HFFc6 (cell line): ENCODE measurements around the gene RASEF. TPM values are rescaled to one million over a fixed set of nuclear protein-coding genes. Genes with fewer than 3 reads are reported as not detected.

Experiments used
- DNase-seq: peaks from one replicate; pipeline ENCODE4 v3.0.0-alpha.2; 2018
- H3K27ac Mint-ChIP-seq: 2 replicates; pipeline ENCODE4 v1.8.0; 2020; ENCODE audit warnings: mild to moderate bottlenecking, mixed read lengths
- H3K27me3 Mint-ChIP-seq: 2 replicates; pipeline ENCODE4 v1.8.0; 2021; ENCODE audit warnings: mild to moderate bottlenecking, moderate library complexity, mixed read lengths; ENCODE audit not compliant: insufficient read depth
- H3K36me3 Mint-ChIP-seq: 2 replicates; pipeline ENCODE4 v1.8.0; 2021; ENCODE audit warnings: low read depth, mixed read lengths
- H3K4me1 Mint-ChIP-seq: 2 replicates; pipeline ENCODE4 v1.8.0; 2020; ENCODE audit warnings: low read depth, mixed read lengths
- H3K4me3 Mint-ChIP-seq: 2 replicates; pipeline ENCODE4 v1.8.0; 2020; ENCODE audit warnings: mild to moderate bottlenecking, moderate library complexity, mixed read lengths
- H3K9me3 Mint-ChIP-seq: 2 replicates; pipeline ENCODE4 v1.8.0; 2020; ENCODE audit warnings: mild to moderate bottlenecking, mixed read lengths
- CTCF ChIP-seq: fragments of 200-600 bp; sonication (generic); IDR thresholded peaks from 2 replicates; pipeline ENCODE4 v1.5.0; 2021; ENCODE audit warnings: antibody characterized with exemption, mild to moderate bottlenecking
- total RNA-seq, 6 experiments: library from RNA; stranded (reverse); fragmentation: NEBNext Ultra II Directional; extraction: Animal tissue kit (Norgen Biotek cat#: 25700); gene quantifications; 2 replicates in 1 of 6; 3 replicates in 5 of 6; pipeline ENCODE4 v1.2.3, GENCODE V29; 2021

The RASEF gene
- total RNA-seq, 6 experiments from 2014 or later: 0.05 to 0.10 (median 0.08) TPM; not detected in 3

GRCh38 chr9:82991671-82992070 lies 71.3 kb downstream of the RASEF start:
- Mint-ChIP-seq H3K27ac (no peak overlapping the region), H3K27me3 (peaks cover 2% of the 10 kb centered on the region; the same call in 1 of the 2 replicates), H3K9me3 (no peaks in the 10 kb centered on the region)

DNA sequence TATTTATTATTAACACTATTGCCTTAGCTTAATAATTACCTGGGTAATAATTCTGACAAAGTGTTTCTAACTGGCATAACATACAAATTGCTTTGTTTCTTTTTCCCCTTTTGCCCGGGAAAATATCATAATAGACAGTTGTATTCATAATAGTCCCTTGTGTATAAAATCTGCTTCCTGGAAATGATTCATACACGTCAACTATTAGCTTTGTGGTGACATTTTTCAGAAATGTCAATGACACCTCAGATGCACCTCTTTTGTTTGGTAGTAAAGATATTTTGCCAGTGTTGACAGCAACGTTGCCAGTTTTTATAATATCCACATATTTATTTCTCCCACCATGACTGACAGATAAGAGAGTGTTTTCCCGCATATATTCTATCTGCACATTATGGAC lies 73.0 kb downstream of the RASEF start:
- DNase-seq: no peak
- Mint-ChIP-seq H3K27me3 (peaks cover 6% of the 10 kb centered on the region), H3K36me3 (no peaks in the 10 kb centered on the region), H3K4me3 (no peak overlapping the region), H3K4me1 (no peaks in the 10 kb centered on the region), H3K9me3 (no peaks in the 10 kb centered on the region), H3K27ac (no peak overlapping the region)
- no peak for TF ChIP-seq CTCF

More at GRCh38 chr9:82991671-82992070, 71.3 kb downstream of the RASEF start:
- H3K36me3 Mint-ChIP-seq: no peaks in the 10 kb centered on the region
- no peaks in the 10 kb centered on the region for H3K4me1 Mint-ChIP-seq
- DNase-seq: no peak
- no peak overlapping the region for H3K4me3 Mint-ChIP-seq
- TF ChIP-seq CTCF: no peak

DNA sequence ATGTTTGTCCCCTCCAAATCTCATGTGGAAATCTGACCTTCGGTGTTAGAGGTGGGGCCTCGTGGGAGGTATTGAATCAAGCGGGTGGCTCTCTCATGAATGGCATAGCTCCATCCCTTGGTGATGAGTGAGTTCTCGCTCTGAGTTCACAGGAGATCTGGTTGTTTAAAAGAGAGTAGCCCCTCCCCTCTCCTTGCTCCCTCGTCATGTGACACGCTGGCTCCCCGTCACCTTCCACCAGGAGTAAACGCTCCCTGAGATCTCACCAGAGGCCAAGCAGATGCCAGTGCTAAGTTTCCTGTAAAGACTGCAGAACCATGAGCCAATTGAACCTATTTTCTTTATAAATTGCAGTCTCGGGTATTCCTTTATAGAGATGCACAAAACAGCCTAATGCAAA lies 74.5 kb downstream of the RASEF start:
- H3K27me3 Mint-ChIP-seq: peaks cover 10% of the 10 kb centered on the region
- TF ChIP-seq CTCF: no peak
- H3K36me3 Mint-ChIP-seq: no peaks in the 10 kb centered on the region

GRCh38 chr9:82987370-82988189 lies 75.4 kb downstream of the RASEF start:
- Mint-ChIP-seq H3K27ac (no peak overlapping the region), H3K36me3 (no peaks in the 10 kb centered on the region), H3K27me3 (peaks cover 10% of the 10 kb centered on the region), H3K4me3 (no peak overlapping the region), H3K4me1 (no peaks in the 10 kb centered on the region), H3K9me3 (no peaks in the 10 kb centered on the region)
- no peak for TF ChIP-seq CTCF
- no peak for DNase-seq

More for the DNA sequence above, 74.5 kb downstream of the RASEF start:
- no peak for DNase-seq
- H3K27ac Mint-ChIP-seq: no peak overlapping the region
- H3K4me3 Mint-ChIP-seq: no peak overlapping the region
- H3K9me3 Mint-ChIP-seq: no peaks in the 10 kb centered on the region
- no peaks in the 10 kb centered on the region for H3K4me1 Mint-ChIP-seq

DNA sequence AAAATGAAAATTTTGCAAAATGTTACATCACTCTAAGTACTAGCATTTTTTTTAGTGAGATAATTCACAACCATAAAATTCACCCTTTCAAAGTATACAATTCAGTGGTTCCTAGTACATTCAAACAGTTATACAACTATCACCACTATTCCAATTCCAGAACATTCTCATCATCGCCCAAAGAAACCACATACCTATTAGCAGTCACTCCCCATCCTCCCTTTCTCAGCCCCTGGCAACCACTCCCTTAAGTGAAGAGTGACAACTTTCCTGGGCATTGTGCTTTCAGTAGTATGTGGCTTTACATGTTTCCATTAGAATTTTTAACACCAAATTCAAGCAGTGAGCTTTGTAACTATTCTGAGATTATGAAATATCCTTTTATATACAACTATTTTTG lies 81.4 kb downstream of the RASEF start:
- no peaks in the 10 kb centered on the region for H3K36me3 Mint-ChIP-seq
- no peaks in the 10 kb centered on the region for H3K9me3 Mint-ChIP-seq
- H3K4me1 Mint-ChIP-seq: no peaks in the 10 kb centered on the region
- no peak for DNase-seq
- TF ChIP-seq CTCF: no peak
- no peak overlapping the region for H3K27ac Mint-ChIP-seq
- peaks cover 10% of the 10 kb centered on the region for H3K27me3 Mint-ChIP-seq
- H3K4me3 Mint-ChIP-seq: no peak overlapping the region
